Small intestine (tissue), 7 donors: ENCODE data around the gene ADAMTSL3. TPM values are rescaled to one million over a fixed set of nuclear protein-coding genes. Genes with fewer than 3 reads are reported as not detected.

Source experiments
- DNase-seq, 2 donors: peaks; one replicate each; pipeline versions ENCODE4 v3.0.0 to v3.0.0-alpha.2; 2013
- FAIRE-seq: peaks from 2 replicates; lab custom pipeline; 2012; peaks lifted over from hg19 to GRCh38; lab: Jason Lieb, UNC
- H3K27ac ChIP-seq, 3 donors: one replicate each; pipeline ENCODE4 v1.5.1; 2013; ENCODE audit warnings: low read length in 2 of 3, mild to moderate bottlenecking in 2 of 3, control low read depth in 1 of 3, inconsistent platforms in 1 of 3, low read depth in 1 of 3, moderate library complexity in 1 of 3
- H3K27me3 ChIP-seq, 3 donors: one replicate each; pipeline ENCODE4 v1.6.1; 2013; ENCODE audit warnings: low read length in 3 of 3, inconsistent platforms in 1 of 3; ENCODE audit not compliant: control insufficient read depth in 3 of 3, insufficient read depth in 3 of 3
- H3K36me3 ChIP-seq, 3 donors: one replicate each; pipeline ENCODE4 v1.6.1; 2013; ENCODE audit warnings: low read length in 3 of 3, inconsistent platforms in 1 of 3, low read depth in 1 of 3, mild to moderate bottlenecking in 1 of 3, moderate library complexity in 1 of 3; ENCODE audit not compliant: control insufficient read depth in 3 of 3, insufficient read depth in 2 of 3
- H3K4me1 ChIP-seq, 3 donors: one replicate each; pipeline ENCODE4 v1.6.1; 2013; ENCODE audit warnings: low read length in 2 of 3, inconsistent platforms in 1 of 3, low read depth in 1 of 3, mild to moderate bottlenecking in 1 of 3, moderate library complexity in 1 of 3; ENCODE audit not compliant: control insufficient read depth in 3 of 3, insufficient read depth in 2 of 3
- H3K4me3 ChIP-seq, 3 donors: one replicate each; pipeline ENCODE4 v1.5.1; 2013; ENCODE audit warnings: low read length in 3 of 3, control low read depth in 1 of 3, inconsistent platforms in 1 of 3, low read depth in 1 of 3, mild to moderate bottlenecking in 1 of 3, moderate library complexity in 1 of 3
- H3K9me3 ChIP-seq, 2 donors: one replicate each; pipeline ENCODE4 v1.6.1; 2013; ENCODE audit warnings: low read depth in 1 of 2, low read length in 1 of 2; ENCODE audit not compliant: control insufficient read depth in 2 of 2, insufficient read depth in 1 of 2
- WGBS, 3 donors: extraction: QIAGEN DNeasy Blood & Tissue Kit; methylation state at CpG; one replicate each; pipeline ENCODE4 v1.1.7; 2013; 5-methylcytosine and 5-hydroxymethylcytosine counted together
- polyA plus RNA-seq, 4 donors: library from polyadenylated mRNA; stranded (reverse) in 3 of 4; unstranded in 1 of 4; fragments of 200-250 nt in 3 of 4; fragments of 120-200 nt in 1 of 4; gene quantifications; one replicate each; pipeline versions ENCODE4 v1.2.1 to v1.2.3, GENCODE V29; 2013
- donor health status: healthy with polysubstance abuse.
- donor health status: control.
- donor health status: control.
- donor health status: Bipolar disorder and iron deficiency.
- donor health status: healthy.

The ADAMTSL3 gene
- polyA plus RNA-seq, 4 donors, result 0.22 to 1.6 (median 0.93) TPM

DNA sequence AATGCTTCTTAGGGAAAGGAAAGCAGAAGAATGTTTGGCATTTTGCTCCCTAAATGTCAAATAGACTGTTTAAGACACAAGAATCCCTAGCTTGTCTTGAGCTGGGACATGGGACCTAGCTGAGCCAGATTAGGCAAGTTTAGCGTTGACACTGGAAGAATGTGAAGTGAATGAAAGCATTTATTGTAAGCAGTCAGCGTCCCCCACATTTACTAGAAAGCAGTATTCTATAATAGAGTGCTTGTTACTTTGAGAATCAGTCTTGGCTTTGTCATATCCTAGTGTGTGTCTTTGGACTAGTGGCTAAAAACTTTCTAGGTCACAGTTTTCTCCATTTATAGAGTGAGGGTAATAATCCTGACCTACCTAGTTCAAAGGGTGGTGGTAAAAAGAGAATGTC, 161.6 kb downstream of the ADAMTSL3 start:
- Histone ChIP-seq H3K4me3 (no peak overlapping the region), H3K36me3 (no peaks in the 10 kb centered on the region), H3K27me3 (no peaks in the 10 kb centered on the region), H3K4me1 (no peaks in the 10 kb centered on the region), H3K9me3 (no peaks in the 10 kb centered on the region), H3K27ac (no peak overlapping the region)
- FAIRE-seq (no peak), DNase-seq (no peak)
- WGBS, 3 donors, result 44 to 64% (median 60%) methylated on average over 2 of the region's 2 CpGs

DNA sequence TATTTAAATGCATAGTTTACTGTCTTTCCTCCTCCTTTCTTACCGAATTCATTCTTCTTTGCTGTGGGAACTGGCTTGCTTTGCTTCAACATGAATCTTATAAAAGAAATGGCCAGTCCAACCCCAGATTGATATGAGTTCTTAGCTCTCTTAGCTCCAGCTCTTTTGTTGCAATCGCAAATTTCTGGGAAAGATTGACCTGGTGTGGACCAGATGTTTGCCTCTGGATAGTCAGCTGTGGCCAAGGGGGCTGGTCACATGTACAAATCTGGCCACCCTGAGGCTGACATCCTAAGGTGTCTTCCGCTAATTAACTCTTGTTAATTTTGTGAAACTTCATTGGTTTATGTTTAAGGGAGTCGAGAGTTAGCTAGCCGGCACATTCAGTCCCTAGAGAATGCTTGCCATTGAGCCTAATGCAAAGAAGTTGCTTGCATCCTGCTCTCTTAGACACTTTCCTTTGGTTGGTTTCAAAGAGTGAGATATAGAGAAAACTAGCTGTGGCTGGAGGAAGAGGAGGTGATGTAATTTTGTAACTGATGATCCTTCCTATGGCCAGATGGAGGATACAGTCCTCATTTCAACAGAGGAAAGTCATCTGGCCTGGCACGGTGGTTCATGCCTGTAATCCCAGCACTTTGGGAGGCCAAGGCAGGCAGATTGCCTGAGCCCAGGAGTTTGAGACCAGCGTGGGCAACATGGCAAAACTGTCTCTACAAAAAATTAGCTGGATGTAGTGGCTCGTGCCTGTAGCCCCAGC, 162.4 kb downstream of the ADAMTSL3 start:
- no peak for DNase-seq
- Histone ChIP-seq H3K4me3 (no peak overlapping the region), H3K9me3 (no peaks in the 10 kb centered on the region), H3K27me3 (no peaks in the 10 kb centered on the region), H3K36me3 (no peaks in the 10 kb centered on the region), H3K27ac (no peak overlapping the region), H3K4me1 (no peaks in the 10 kb centered on the region)
- no peak for FAIRE-seq
- WGBS, 3 donors, result 75 to 76% (median 76%) methylated on average over 8 of the region's 8 CpGs

DNA sequence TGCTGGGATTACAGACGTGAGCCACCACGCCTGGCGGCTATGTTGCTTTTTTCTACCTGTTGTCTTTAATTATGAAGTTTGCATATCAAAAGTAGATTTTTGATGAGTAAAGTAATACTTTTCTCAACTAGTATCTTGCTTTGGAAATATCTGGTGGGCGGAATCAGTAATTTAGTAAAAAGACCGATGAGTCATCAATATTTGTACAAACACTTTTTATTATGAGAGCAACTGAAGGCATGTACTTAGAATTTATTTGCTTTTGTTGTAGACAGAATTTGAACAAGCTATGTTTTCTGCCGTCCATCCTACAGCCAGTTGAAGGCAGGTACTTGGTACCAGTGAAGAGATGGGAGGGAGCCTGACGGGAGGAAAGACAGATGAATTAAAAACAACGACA, 164.7 kb downstream of the ADAMTSL3 start:
- H3K9me3 ChIP-seq, result no peaks in the 10 kb centered on the region
- H3K27me3 ChIP-seq, result no peaks in the 10 kb centered on the region
- H3K4me1 ChIP-seq, result no peaks in the 10 kb centered on the region
- DNase-seq, result no peak
- no peak overlapping the region for H3K27ac ChIP-seq
- WGBS, 3 donors, result 82 to 90% (median 84%) methylated on average over 8 of the region's 8 CpGs
- no peaks in the 10 kb centered on the region for H3K36me3 ChIP-seq
- no peak overlapping the region for H3K4me3 ChIP-seq
- FAIRE-seq, result no peak

DNA sequence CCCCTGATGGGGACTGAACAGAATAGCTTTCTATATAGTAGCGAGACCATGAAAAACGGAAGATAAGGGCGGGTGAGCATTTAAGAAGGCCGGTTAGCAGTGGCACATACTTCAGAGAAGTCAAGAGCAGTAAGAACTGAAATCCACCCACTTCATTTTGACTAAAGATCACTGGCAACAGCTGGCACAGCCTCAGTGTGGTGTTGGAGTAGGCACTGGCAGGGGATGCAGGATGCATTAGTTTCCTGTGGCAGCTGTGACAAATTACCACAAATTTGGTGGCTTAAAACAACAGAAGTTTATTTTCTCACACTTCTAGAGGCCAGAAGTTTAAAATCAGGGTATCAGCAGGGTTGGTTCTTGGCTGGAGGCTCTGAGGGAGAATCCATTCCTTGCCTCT, 176.5 kb downstream of the ADAMTSL3 start:
- no peaks in the 10 kb centered on the region for H3K36me3 ChIP-seq
- H3K4me3 ChIP-seq, result no peak overlapping the region
- 74 to 91% (median 86%) methylated on average over 4 of the region's 4 CpGs for WGBS, 3 donors
- H3K4me1 ChIP-seq, result no peaks in the 10 kb centered on the region
- H3K9me3 ChIP-seq, result peaks cover 0 to 2% of the 10 kb centered on the region in 2 donors
- no peaks in the 10 kb centered on the region for H3K27me3 ChIP-seq
- DNase-seq (no peak), FAIRE-seq (no peak)
- no peak overlapping the region for H3K27ac ChIP-seq

DNA sequence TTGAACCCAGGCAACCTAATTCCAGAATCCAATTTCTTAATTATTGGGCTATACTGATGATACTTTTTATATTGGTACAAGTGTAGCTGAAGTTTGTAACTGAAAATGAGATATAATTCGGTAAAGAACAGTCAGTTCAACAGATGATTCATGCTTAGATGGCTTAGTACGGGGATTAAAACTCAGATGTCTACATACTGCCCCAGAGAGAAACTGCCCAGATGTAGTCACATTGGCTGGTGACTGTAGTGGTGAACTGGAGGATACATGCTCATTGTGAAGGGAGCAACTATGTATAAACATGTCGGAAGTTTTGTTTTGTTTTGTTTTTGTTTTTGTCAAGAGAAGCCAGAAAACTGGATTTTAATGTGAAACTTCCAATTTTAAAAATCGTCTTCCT, 179.6 kb downstream of the ADAMTSL3 start:
- Histone ChIP-seq H3K27ac (no peak overlapping the region), H3K4me3 (no peak overlapping the region), H3K27me3 (no peaks in the 10 kb centered on the region), H3K4me1 (no peaks in the 10 kb centered on the region), H3K36me3 (no peaks in the 10 kb centered on the region), H3K9me3 (no peaks in the 10 kb centered on the region)
- FAIRE-seq (no peak), DNase-seq (no peak)
- WGBS, 3 donors, result 67 to 87% (median 75%) methylated on average over 4 of the region's 4 CpGs

DNA sequence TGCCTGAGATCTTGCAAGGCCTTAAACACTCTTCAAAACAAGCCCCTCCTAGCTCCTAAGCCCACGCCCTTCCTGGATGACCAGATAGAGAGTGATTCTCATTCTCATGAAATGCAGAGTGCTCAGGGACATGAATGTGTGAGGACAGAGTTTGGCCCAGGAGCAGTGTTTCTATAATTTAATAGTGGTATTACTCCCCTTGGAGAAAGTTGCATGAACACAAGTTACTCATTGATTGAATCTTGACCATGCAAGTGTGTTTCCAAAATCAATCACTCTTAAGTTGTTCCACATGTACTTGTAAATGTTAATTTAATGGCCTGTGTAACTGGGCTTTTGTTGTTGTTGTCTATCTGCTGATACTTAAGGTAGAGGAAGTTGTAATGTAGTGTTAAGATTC, 181.6 kb downstream of the ADAMTSL3 start:
- no peak for FAIRE-seq
- H3K27me3 ChIP-seq, result no peaks in the 10 kb centered on the region
- no peaks in the 10 kb centered on the region for H3K36me3 ChIP-seq
- 41 to 79% (median 50%) methylated on average over 1 of the region's 1 CpG for WGBS, 3 donors
- no peak overlapping the region for H3K4me3 ChIP-seq
- no peaks in the 10 kb centered on the region for H3K9me3 ChIP-seq
- H3K27ac ChIP-seq, result no peak overlapping the region
- no peaks in the 10 kb centered on the region for H3K4me1 ChIP-seq
- no peak for DNase-seq

DNA sequence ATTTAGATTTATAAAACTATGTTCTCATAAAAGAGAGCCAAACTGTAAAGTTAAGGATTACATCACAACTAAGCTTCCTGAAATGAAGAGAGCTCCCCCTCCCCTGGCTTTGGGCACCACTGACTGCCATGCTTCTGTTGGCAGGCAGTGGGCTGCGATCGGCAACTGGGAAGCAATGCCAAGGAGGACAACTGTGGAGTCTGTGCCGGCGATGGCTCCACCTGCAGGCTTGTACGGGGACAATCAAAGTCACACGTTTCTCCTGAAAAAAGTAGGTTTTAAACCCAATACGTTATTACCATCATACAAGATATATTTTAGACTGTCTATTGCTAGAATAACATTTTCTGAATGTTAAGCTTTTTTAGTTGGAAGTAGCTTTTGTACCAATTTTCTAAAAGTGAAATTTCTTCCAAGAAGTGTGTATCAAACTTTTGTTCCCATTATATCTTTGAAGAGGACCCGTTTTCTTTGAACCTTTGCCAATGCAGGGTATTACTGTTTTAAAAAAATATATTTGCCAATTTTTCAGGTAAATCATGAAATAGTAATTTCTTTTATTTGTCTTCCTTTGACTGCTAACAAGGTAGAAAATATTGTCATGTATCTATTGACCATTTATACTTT, 184.1 kb downstream of the ADAMTSL3 start:
- Histone ChIP-seq H3K4me3 (no peak overlapping the region), H3K36me3 (no peaks in the 10 kb centered on the region), H3K27me3 (no peaks in the 10 kb centered on the region), H3K4me1 (no peaks in the 10 kb centered on the region), H3K9me3 (no peaks in the 10 kb centered on the region), H3K27ac (no peak overlapping the region)
- WGBS, 3 donors, result 18 to 27% (median 25%) methylated on average over 8 of the region's 8 CpGs
- DNase-seq, result no peak
- FAIRE-seq, result no peak

DNA sequence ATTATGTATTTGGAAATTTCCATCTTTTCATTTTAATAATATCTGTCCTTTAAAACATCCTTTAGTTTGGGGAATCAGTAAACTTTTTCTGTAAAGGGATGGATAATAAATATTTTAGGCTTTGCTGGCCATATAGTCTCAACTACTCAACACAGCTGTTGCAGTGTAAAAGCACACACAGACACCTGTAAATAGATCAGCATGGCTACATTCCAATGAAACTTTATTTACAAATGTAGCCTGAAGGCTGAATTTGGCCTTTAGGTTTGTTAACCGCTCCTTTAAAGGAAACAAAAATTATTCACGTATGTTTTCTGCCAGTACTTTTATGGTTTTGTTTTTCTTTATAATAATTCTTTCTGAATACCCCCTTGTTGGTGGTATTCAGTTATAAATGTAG, 184.8 kb downstream of the ADAMTSL3 start:
- no peaks in the 10 kb centered on the region for H3K27me3 ChIP-seq

More for the DNA sequence above, 184.8 kb downstream of the ADAMTSL3 start:
- H3K4me3 ChIP-seq, result no peak overlapping the region
- no peaks in the 10 kb centered on the region for H3K9me3 ChIP-seq
- no peaks in the 10 kb centered on the region for H3K36me3 ChIP-seq
- 72 to 85% (median 75%) methylated on average over 2 of the region's 2 CpGs for WGBS, 3 donors
- no peak overlapping the region for H3K27ac ChIP-seq
- no peak for FAIRE-seq
- no peaks in the 10 kb centered on the region for H3K4me1 ChIP-seq
- DNase-seq, result no peak
